Measurements from ENCODE around the gene C2orf68. TPM values are rescaled to one million over a fixed set of nuclear protein-coding genes. Genes with fewer than 3 reads are reported as not detected.
A peak's percentile ranks its signal among the peaks of the same experiment; 100 is the strongest.

The C2orf68 gene
- total RNA-seq, 2 experiments from 2014 or later, result 31.0 to 31.2 TPM

GRCh38 chr2:85584857-85585780, 26.7 kb downstream of the C2orf68 start:
- ATAC-seq (ENCODE audit: poor library complexity) (peak; percentile 48), DNase-seq (peak in 3 of 14 experiments; percentile 8 to 39 (median 38))
- POLR2A ChIA-PET, result interaction anchor here (0.6 to 5.1 kb wide), 5 partner anchors 9 to 258 kb away, joined by 3 to 60 read pairs (median 7); partner anchors contain the start of genes C2orf68, RNF181 and TGOLN2
- Mint-ChIP-seq H3K36me3 (ENCODE audit: low read depth) (peaks cover 28% of the 10 kb centered on the region), H3K9me3 (no peaks in the 10 kb centered on the region), H3K27ac (peak overlapping the region; percentile 79), H3K4me1 (ENCODE audit: low read depth) (peaks cover 57% of the 10 kb centered on the region), H3K27me3 (no peaks in the 10 kb centered on the region), H3K4me3 (peak overlapping the region; percentile 93)
- Histone ChIP-seq H3K36me3 (ENCODE audit: insufficient read depth, low read length) (peaks cover 26% of the 10 kb centered on the region), H3K27me3 (ENCODE audit: control insufficient read depth in 1 of 2, insufficient read depth in 2 of 2, low read length in 2 of 2) (no peaks in the 10 kb centered on the region), H3K4me1 (ENCODE audit: insufficient read depth, low read length) (peaks cover 49% of the 10 kb centered on the region), H3K27ac (ENCODE audit: low read depth in 1 of 2, low read length in 2 of 2) (peak overlapping the region; percentile 26 to 68), H3K4me3 (ENCODE audit: low read length) (peak overlapping the region; percentile 77), H3K9me3 (ENCODE audit: control insufficient read depth in 1 of 2, insufficient read depth in 1 of 2, low read length in 2 of 2) (no peaks in the 10 kb centered on the region)
- CTCF ChIA-PET, result no interaction called here
- intact Hi-C loops (cut with DNase I, micrococcal nuclease), result no loop called here
- TF ChIP-seq, protein P1, sequence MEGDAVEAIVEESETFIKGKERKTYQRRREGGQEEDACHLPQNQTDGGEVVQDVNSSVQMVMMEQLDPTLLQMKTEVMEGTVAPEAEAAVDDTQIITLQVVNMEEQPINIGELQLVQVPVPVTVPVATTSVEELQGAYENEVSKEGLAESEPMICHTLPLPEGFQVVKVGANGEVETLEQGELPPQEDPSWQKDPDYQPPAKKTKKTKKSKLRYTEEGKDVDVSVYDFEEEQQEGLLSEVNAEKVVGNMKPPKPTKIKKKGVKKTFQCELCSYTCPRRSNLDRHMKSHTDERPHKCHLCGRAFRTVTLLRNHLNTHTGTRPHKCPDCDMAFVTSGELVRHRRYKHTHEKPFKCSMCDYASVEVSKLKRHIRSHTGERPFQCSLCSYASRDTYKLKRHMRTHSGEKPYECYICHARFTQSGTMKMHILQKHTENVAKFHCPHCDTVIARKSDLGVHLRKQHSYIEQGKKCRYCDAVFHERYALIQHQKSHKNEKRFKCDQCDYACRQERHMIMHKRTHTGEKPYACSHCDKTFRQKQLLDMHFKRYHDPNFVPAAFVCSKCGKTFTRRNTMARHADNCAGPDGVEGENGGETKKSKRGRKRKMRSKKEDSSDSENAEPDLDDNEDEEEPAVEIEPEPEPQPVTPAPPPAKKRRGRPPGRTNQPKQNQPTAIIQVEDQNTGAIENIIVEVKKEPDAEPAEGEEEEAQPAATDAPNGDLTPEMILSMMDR (IDR thresholded peaks at IDR 0.05), result no peak

GRCh38 chr2:85584354-85584856, 27.5 kb downstream of the C2orf68 start, which contains the start of gene VAMP5:
Gene VAMP5 (plus strand): TSS chr2:85584431. CDS start chr2:85584491, 60 bp downstream.
- Mint-ChIP-seq H3K27ac (peak within 1 kb of the TSS; percentile 91), H3K4me3 (peak within 1 kb of the TSS; percentile 93), H3K36me3 (ENCODE audit: low read depth) (peaks cover 32% of the 10 kb centered on the region), H3K4me1 (ENCODE audit: low read depth) (peaks cover 58% of the 10 kb centered on the region), H3K9me3 (no peaks in the 10 kb centered on the region), H3K27me3 (no peaks in the 10 kb centered on the region)
- Histone ChIP-seq H3K9me3 (ENCODE audit: control insufficient read depth in 1 of 2, insufficient read depth in 1 of 2, low read length in 2 of 2) (no peaks in the 10 kb centered on the region), H3K36me3 (ENCODE audit: insufficient read depth, low read length) (peaks cover 31% of the 10 kb centered on the region), H3K27me3 (ENCODE audit: control insufficient read depth in 1 of 2, insufficient read depth in 2 of 2, low read length in 2 of 2) (no peaks in the 10 kb centered on the region), H3K27ac (ENCODE audit: low read depth in 1 of 2, low read length in 2 of 2) (peak within 1 kb of the TSS; percentile 68 to 70), H3K4me3 (ENCODE audit: low read length) (peak within 1 kb of the TSS; percentile 77), H3K4me1 (ENCODE audit: insufficient read depth, low read length) (peaks cover 56% of the 10 kb centered on the region)
- ChIA-PET CTCF (no interaction called here), POLR2A (interaction anchor here (0.9 to 5.1 kb wide), 6 partner anchors 10 to 257 kb away, joined by 3 to 60 read pairs (median 6); partner anchors contain the start of genes C2orf68, ELMOD3, MAT2A and RETSAT)
- TF ChIP-seq, protein P1 (IDR thresholded peaks at IDR 0.05), result no peak
- intact Hi-C loops (cut with DNase I, micrococcal nuclease), result no loop called here
- DNase-seq (peak in 8 of 14 experiments; percentile 22 to 71 (median 50)), ATAC-seq (ENCODE audit: poor library complexity) (peak; percentile 41)

DNA sequence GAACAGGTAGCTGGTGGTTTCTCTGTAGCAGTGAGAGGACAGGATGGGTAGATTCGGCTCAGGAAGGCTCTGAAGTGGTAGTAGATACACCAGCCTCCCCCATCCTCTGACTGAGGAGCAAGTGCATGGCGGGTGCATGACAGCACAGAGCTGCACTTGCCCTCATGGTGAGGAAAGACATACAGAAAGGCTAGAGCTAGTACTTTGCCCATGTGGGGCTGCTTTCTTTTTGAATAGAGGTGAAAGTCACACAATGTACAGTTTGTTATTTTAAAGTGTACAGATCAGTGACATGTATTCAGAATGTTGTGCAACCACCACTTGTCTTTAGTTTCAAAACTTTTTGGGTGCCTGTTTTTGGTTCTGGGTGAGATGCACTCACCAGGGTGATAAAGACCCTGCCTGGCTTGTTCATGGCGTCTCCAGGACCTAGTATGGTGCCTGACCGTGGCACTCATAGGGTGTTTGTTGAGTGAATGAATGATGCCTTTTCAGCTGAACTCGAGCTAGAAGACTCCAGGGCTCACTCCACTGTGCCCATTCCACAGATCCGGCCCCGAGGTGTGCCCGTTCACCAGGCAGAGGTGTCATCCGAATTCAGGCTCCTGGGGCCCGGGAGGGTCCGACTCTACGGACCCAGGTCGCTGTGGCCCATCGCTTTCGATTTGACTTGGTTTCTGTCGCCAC, 28.1 kb downstream of the C2orf68 start:
- peaks cover 62% of the 10 kb centered on the region for H3K4me1 ChIP-seq (ENCODE audit: insufficient read depth, low read length)
- TF ChIP-seq, protein P1 (IDR thresholded peaks at IDR 0.05), result no peak
- H3K9me3 ChIP-seq (ENCODE audit: control insufficient read depth in 1 of 2, insufficient read depth in 1 of 2, low read length in 2 of 2), result no peaks in the 10 kb centered on the region
- Mint-ChIP-seq H3K9me3 (no peaks in the 10 kb centered on the region), H3K27ac (peak overlapping the region; percentile 91), H3K27me3 (no peaks in the 10 kb centered on the region), H3K4me3 (peak overlapping the region; percentile 92), H3K4me1 (ENCODE audit: low read depth) (peaks cover 62% of the 10 kb centered on the region), H3K36me3 (ENCODE audit: low read depth) (peaks cover 38% of the 10 kb centered on the region)
- H3K27me3 ChIP-seq (ENCODE audit: control insufficient read depth in 1 of 2, insufficient read depth in 2 of 2, low read length in 2 of 2), result no peaks in the 10 kb centered on the region
- intact Hi-C loops (cut with DNase I, micrococcal nuclease), result no loop called here
- POLR2A ChIA-PET, result interaction anchor here (0.6 to 5.1 kb wide), 9 partner anchors 11 to 256 kb away, joined by 3 to 60 read pairs (median 4); partner anchors contain the start of genes C2orf68, ELMOD3, MAT2A and RETSAT
- DNase-seq (peak in 8 of 14 experiments; percentile 19 to 72 (median 47)), ATAC-seq (ENCODE audit: poor library complexity) (peak; percentile 73)
- H3K4me3 ChIP-seq (ENCODE audit: low read length), result peak overlapping the region; percentile 77
- CTCF ChIA-PET, result interaction anchor here (0.6 kb wide), 1 partner anchor 19 kb away, joined by 3 read pairs; the partner anchor contains the start of gene TMEM150A
- H3K36me3 ChIP-seq (ENCODE audit: insufficient read depth, low read length), result peaks cover 31% of the 10 kb centered on the region
- peak overlapping the region; percentile 68 to 70 for H3K27ac ChIP-seq (ENCODE audit: low read depth in 1 of 2, low read length in 2 of 2)

All from CD4-positive, alpha-beta T cell (primary cell).